ENCODE results near the gene PID1. TPM values are rescaled to one million over a fixed set of nuclear protein-coding genes. Genes with fewer than 3 reads are reported as not detected.

The PID1 gene, protein sequence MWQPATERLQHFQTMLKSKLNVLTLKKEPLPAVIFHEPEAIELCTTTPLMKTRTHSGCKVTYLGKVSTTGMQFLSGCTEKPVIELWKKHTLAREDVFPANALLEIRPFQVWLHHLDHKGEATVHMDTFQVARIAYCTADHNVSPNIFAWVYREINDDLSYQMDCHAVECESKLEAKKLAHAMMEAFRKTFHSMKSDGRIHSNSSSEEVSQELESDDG
- 10 to 100 TPM in 2 of 4 donors, 1 to 10 TPM in 2; 4.9 to 26.0 (median 14.6) TPM for polyA plus RNA-seq
- long read RNA-seq, donor 1: 0 reads
- long read RNA-seq, donor 2, partial matches to known transcripts: 0 of 2 reads
- long read RNA-seq, donor 2, other reads (novel, unspliced or antisense): 0 of 2 reads
- long read RNA-seq, donor 3, partial matches to known transcripts: 0 of 3 reads
- long read RNA-seq, donor 3, other reads (novel, unspliced or antisense): 0 of 3 reads
- long read RNA-seq, donor 4: 0 reads
- long read RNA-seq, donor 5, partial matches to known transcripts: 0 of 2 reads
- long read RNA-seq, donor 5, other reads (novel, unspliced or antisense): 0 of 2 reads
- long read RNA-seq, donor 6, partial matches to known transcripts: 0 of 3 reads
- long read RNA-seq, donor 6, other reads (novel, unspliced or antisense): 0 of 3 reads
- long read RNA-seq, donor 7: 0 reads
- long read RNA-seq, donor 8, partial matches to known transcripts: 0 of 1 reads
- long read RNA-seq, donor 8, other reads (novel, unspliced or antisense): 0 of 1 reads
- long read RNA-seq, donor 9: 0 reads
- long read RNA-seq, donor 10, transcript PID1-203 (3 exons, 2,533 nt): major isoform, 8 of 8 reads
- long read RNA-seq, donor 10, partial matches to known transcripts: 0 of 8 reads
- long read RNA-seq, donor 10, other reads (novel, unspliced or antisense): 0 of 8 reads

DNA sequence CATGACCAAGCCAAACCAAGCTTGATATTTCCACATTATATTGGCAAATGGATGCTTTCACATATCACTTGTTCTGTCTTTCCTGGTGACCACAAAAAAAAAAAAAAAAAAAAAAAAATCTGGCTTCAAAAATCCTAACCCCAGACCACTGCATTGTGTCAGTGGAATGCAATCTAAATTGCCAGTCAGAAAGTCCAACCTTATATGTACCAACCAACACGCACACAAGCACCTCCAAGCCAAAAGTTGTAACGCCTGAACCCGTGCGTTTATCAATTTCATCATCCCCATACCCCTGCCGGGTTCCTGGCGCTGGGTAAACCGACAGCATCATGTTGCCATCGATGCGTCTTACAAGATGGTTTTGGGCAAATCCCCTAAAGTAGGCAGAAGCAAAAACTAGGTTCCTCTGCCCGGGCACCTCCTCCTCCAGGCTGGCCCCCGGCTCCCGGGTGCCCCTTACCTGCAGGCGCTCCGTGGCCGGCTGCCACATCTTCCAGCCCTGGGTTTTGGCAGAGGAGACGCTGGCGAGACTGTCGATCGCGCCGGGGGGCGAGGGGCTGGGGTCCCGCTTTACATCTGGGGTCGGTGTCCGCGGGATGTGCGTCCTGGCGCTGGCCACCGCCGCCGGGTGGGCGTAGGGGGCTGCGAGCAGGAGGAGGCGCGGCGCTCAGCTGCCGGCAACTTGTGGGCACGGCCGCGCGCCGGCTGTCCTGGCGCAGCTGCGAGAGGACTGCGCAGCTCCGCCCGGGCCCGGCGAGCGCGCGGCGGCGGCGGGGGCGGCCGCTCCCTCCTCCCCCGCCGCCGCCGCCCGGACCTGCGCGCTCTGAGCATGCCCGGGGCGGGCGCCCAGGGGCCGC, at the start of gene PID1:
Gene PID1, minus strand, starts transcription at position 737 of the 860 bp plus-strand sequence. Its CDS starts 244 bp downstream, at position 493.
- H3K4me1 ChIP-seq (ENCODE audit: control insufficient read depth in 3 of 3, insufficient read depth in 2 of 3, low read depth in 1 of 3, low read length in 2 of 3): peaks cover 0 to 15% (median 0%) of the 10 kb centered on the region in 3 donors
- no peaks in the 10 kb centered on the region for H3K27me3 ChIP-seq (ENCODE audit: control insufficient read depth in 3 of 3, insufficient read depth in 3 of 3, low read length in 3 of 3)
- H3K27ac ChIP-seq (ENCODE audit: low read depth in 1 of 3, low read length in 2 of 3): peak within 1 kb of the TSS in 2 of 3 donors; percentile 15 to 75
- H3K9me3 ChIP-seq (ENCODE audit: control insufficient read depth in 2 of 2, insufficient read depth in 1 of 2, low read depth in 1 of 2, low read length in 1 of 2): no peaks in the 10 kb centered on the region
- peak within 1 kb of the TSS; percentile 64 to 76 (median 72) for H3K4me3 ChIP-seq (ENCODE audit: low read depth in 1 of 3, low read length in 3 of 3)
- peak; percentile 48 to 79 for DNase-seq
- WGBS, 3 donors: 2 to 5% (median 4%) methylated on average over 42 to 68 of the region's 68 CpGs
- FAIRE-seq: no peak
- no peaks in the 10 kb centered on the region for H3K36me3 ChIP-seq (ENCODE audit: control insufficient read depth in 3 of 3, insufficient read depth in 2 of 3, low read depth in 1 of 3, low read length in 3 of 3)

DNA sequence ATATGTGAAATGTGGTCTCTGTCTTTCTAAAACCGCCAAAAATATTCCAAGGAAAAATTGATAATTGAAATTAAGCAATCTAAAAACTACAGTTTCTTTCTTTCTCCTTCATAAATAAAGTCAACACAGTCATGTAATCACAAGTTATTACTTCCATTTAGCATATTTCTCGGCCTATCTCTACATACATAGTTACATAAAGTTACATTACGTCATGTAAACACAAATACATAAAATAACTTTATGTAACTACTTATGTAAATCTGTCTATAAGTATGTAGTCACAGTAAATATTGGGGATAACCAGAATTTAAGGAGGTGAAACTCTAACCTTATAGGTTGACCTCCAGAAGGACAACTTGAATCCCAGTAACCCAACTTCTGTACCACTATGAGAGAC, 48.5 kb upstream of the PID1 start:
- no peak for FAIRE-seq
- 81 to 86% (median 81%) methylated on average over 3 of the region's 3 CpGs for WGBS, 3 donors

DNA sequence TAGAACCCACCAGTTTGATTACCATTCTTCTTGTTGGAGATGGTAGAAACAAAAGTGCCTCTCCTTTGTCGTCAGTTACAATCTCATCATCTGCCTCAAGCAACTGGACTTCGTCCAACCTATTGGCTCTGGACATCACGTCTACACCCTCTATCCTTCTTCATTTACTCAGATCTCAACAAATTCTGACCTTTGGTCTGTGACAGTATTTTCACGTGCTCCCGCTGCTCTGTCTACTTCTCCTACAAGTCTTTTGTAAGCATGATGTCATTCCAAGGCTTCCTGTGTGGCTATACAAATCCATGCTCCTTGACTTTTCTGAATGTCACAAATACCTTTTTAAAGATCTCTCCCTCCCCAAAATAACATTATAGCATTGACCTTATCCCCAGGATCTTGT, 43.0 kb upstream of the PID1 start:
- Histone ChIP-seq H3K27me3 (ENCODE audit: control insufficient read depth in 3 of 3, insufficient read depth in 3 of 3, low read length in 3 of 3) (no peaks in the 10 kb centered on the region), H3K36me3 (ENCODE audit: control insufficient read depth in 3 of 3, insufficient read depth in 2 of 3, low read depth in 1 of 3, low read length in 3 of 3) (no peaks in the 10 kb centered on the region), H3K27ac (ENCODE audit: low read depth in 1 of 3, low read length in 2 of 3) (peak overlapping the region in 1 of 3 donors; percentile 66), H3K4me3 (ENCODE audit: low read depth in 1 of 3, low read length in 3 of 3) (no peak overlapping the region), H3K4me1 (ENCODE audit: control insufficient read depth in 3 of 3, insufficient read depth in 2 of 3, low read depth in 1 of 3, low read length in 2 of 3) (no peaks in the 10 kb centered on the region), H3K9me3 (ENCODE audit: control insufficient read depth in 2 of 2, insufficient read depth in 1 of 2, low read depth in 1 of 2, low read length in 1 of 2) (no peaks in the 10 kb centered on the region)
- FAIRE-seq (no peak), DNase-seq (no peak)
- 53 to 68% (median 59%) methylated on average over 5 of the region's 5 CpGs for WGBS, 3 donors

More for the DNA sequence above, 48.5 kb upstream of the PID1 start:
- H3K4me1 ChIP-seq (ENCODE audit: control insufficient read depth in 3 of 3, insufficient read depth in 2 of 3, low read depth in 1 of 3, low read length in 2 of 3): no peaks in the 10 kb centered on the region
- H3K27me3 ChIP-seq (ENCODE audit: control insufficient read depth in 3 of 3, insufficient read depth in 3 of 3, low read length in 3 of 3): no peaks in the 10 kb centered on the region
- no peak for DNase-seq
- H3K36me3 ChIP-seq (ENCODE audit: control insufficient read depth in 3 of 3, insufficient read depth in 2 of 3, low read depth in 1 of 3, low read length in 3 of 3): no peaks in the 10 kb centered on the region
- H3K27ac ChIP-seq (ENCODE audit: low read depth in 1 of 3, low read length in 2 of 3): no peak overlapping the region
- H3K9me3 ChIP-seq (ENCODE audit: control insufficient read depth in 2 of 2, insufficient read depth in 1 of 2, low read depth in 1 of 2, low read length in 1 of 2): no peaks in the 10 kb centered on the region
- no peak overlapping the region for H3K4me3 ChIP-seq (ENCODE audit: low read depth in 1 of 3, low read length in 3 of 3)

DNA sequence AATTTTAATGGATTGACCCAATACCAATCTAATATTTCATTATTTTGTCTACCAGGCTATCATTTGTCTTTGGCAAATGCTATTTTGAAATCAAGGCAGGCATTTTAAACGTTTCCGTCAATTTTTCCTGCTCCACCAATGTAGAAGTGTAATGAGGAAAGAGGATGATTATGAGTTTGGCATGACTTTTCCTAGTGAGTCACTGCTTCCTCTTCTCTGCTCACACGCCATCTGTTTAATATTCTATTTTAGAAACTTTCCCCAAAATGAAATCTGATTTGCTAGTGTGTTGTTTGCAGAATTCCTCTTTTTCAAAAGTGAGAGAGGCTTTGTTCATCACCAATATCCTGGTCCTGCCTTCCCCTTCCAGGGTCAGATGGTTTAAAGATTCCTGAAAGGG, 42.5 kb upstream of the PID1 start:
- 58 to 81% (median 75%) methylated on average over 3 of the region's 3 CpGs for WGBS, 3 donors
- no peaks in the 10 kb centered on the region for H3K4me1 ChIP-seq (ENCODE audit: control insufficient read depth in 3 of 3, insufficient read depth in 2 of 3, low read depth in 1 of 3, low read length in 2 of 3)
- no peaks in the 10 kb centered on the region for H3K27me3 ChIP-seq (ENCODE audit: control insufficient read depth in 3 of 3, insufficient read depth in 3 of 3, low read length in 3 of 3)
- no peak overlapping the region for H3K4me3 ChIP-seq (ENCODE audit: low read depth in 1 of 3, low read length in 3 of 3)
- H3K27ac ChIP-seq (ENCODE audit: low read depth in 1 of 3, low read length in 2 of 3): peak overlapping the region in 1 of 3 donors; percentile 66
- FAIRE-seq: no peak
- no peaks in the 10 kb centered on the region for H3K36me3 ChIP-seq (ENCODE audit: control insufficient read depth in 3 of 3, insufficient read depth in 2 of 3, low read depth in 1 of 3, low read length in 3 of 3)
- DNase-seq: no peak
- H3K9me3 ChIP-seq (ENCODE audit: control insufficient read depth in 2 of 2, insufficient read depth in 1 of 2, low read depth in 1 of 2, low read length in 1 of 2): no peaks in the 10 kb centered on the region

DNA sequence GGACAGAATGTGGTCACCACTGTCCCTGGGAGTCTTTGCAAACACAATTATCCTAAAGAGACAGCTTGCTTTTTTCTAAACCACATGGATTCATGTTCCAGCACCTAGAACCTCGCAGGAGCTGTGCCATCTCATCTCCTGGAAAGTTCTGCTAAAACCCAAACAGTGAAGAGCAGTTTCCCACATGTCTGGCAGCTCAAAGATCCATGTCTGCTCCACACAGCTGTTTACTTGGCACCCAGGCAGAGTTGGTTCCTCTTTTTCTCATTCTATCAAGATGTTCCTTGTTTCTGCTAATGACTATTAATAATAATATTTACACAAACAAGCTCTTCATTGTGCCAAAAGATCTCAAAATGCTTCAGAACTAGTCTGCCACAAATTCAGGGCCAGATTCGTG, 30.1 kb upstream of the PID1 start:
- H3K4me1 ChIP-seq (ENCODE audit: control insufficient read depth in 3 of 3, insufficient read depth in 2 of 3, low read depth in 1 of 3, low read length in 2 of 3): no peaks in the 10 kb centered on the region

DNA sequence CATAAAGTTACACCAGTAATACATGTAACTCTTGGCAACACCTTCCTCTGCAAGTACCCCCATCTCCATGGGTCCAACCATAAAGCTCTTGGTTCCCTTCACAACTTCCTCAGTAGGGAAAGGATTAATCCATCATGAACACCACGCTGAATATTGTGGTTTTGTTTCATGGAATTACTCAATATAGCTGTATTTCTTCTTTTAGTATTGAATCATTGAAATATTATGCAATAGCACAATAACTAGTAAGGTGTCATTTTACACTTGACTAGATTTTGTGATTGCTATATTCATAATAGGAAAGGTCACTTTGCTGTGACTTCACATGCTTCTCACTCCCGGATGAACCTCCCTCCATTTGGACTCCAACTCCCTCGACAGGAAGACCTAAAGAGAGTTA, 29.7 kb upstream of the PID1 start:
- no peak for FAIRE-seq
- peak overlapping the region in 1 of 3 donors; percentile 18 for H3K27ac ChIP-seq (ENCODE audit: low read depth in 1 of 3, low read length in 2 of 3)

More for the DNA sequence above, 30.1 kb upstream of the PID1 start:
- DNase-seq (no peak), FAIRE-seq (no peak)
- Histone ChIP-seq H3K36me3 (ENCODE audit: control insufficient read depth in 3 of 3, insufficient read depth in 2 of 3, low read depth in 1 of 3, low read length in 3 of 3) (no peaks in the 10 kb centered on the region), H3K9me3 (ENCODE audit: control insufficient read depth in 2 of 2, insufficient read depth in 1 of 2, low read depth in 1 of 2, low read length in 1 of 2) (no peaks in the 10 kb centered on the region), H3K27ac (ENCODE audit: low read depth in 1 of 3, low read length in 2 of 3) (peak overlapping the region in 1 of 3 donors; percentile 18), H3K4me3 (ENCODE audit: low read depth in 1 of 3, low read length in 3 of 3) (no peak overlapping the region), H3K27me3 (ENCODE audit: control insufficient read depth in 3 of 3, insufficient read depth in 3 of 3, low read length in 3 of 3) (no peaks in the 10 kb centered on the region)
- WGBS, 3 donors: 29 to 36% (median 31%) methylated on average over 2 of the region's 2 CpGs

DNA sequence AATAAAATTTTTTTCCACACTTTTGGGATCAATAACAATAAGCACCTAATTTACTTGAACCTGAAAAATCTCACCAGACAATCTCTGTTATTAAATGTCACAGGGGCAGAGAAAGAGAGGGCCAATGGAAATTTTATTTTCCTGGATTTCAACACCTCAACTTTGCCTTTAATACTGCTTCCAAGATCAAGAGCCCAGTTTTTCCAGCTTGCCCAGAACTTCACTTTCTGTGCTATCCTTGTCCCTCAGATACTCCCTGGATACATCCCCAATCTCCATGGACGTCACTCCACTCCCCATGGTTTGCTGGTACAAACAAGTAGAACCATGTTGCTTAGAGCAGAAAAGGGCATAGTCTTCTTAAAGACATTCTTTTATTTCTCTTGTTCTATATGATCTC, 29.3 kb upstream of the PID1 start:
- no peak for FAIRE-seq
- Histone ChIP-seq H3K36me3 (ENCODE audit: control insufficient read depth in 3 of 3, insufficient read depth in 2 of 3, low read depth in 1 of 3, low read length in 3 of 3) (no peaks in the 10 kb centered on the region), H3K9me3 (ENCODE audit: control insufficient read depth in 2 of 2, insufficient read depth in 1 of 2, low read depth in 1 of 2, low read length in 1 of 2) (no peaks in the 10 kb centered on the region), H3K4me3 (ENCODE audit: low read depth in 1 of 3, low read length in 3 of 3) (no peak overlapping the region), H3K27ac (ENCODE audit: low read depth in 1 of 3, low read length in 2 of 3) (peak overlapping the region in 1 of 3 donors; percentile 37), H3K27me3 (ENCODE audit: control insufficient read depth in 3 of 3, insufficient read depth in 3 of 3, low read length in 3 of 3) (no peaks in the 10 kb centered on the region), H3K4me1 (ENCODE audit: control insufficient read depth in 3 of 3, insufficient read depth in 2 of 3, low read depth in 1 of 3, low read length in 2 of 3) (no peaks in the 10 kb centered on the region)
- no peak for DNase-seq
- 41 to 52% (median 50%) methylated on average over 1 of the region's 1 CpG for WGBS, 3 donors

More for the DNA sequence above, 29.7 kb upstream of the PID1 start:
- WGBS, 3 donors: 51 to 66% (median 54%) methylated on average over 3 of the region's 3 CpGs
- DNase-seq: no peak
- Histone ChIP-seq H3K9me3 (ENCODE audit: control insufficient read depth in 2 of 2, insufficient read depth in 1 of 2, low read depth in 1 of 2, low read length in 1 of 2) (no peaks in the 10 kb centered on the region), H3K4me1 (ENCODE audit: control insufficient read depth in 3 of 3, insufficient read depth in 2 of 3, low read depth in 1 of 3, low read length in 2 of 3) (no peaks in the 10 kb centered on the region), H3K4me3 (ENCODE audit: low read depth in 1 of 3, low read length in 3 of 3) (no peak overlapping the region), H3K36me3 (ENCODE audit: control insufficient read depth in 3 of 3, insufficient read depth in 2 of 3, low read depth in 1 of 3, low read length in 3 of 3) (no peaks in the 10 kb centered on the region), H3K27me3 (ENCODE audit: control insufficient read depth in 3 of 3, insufficient read depth in 3 of 3, low read length in 3 of 3) (no peaks in the 10 kb centered on the region)

DNA sequence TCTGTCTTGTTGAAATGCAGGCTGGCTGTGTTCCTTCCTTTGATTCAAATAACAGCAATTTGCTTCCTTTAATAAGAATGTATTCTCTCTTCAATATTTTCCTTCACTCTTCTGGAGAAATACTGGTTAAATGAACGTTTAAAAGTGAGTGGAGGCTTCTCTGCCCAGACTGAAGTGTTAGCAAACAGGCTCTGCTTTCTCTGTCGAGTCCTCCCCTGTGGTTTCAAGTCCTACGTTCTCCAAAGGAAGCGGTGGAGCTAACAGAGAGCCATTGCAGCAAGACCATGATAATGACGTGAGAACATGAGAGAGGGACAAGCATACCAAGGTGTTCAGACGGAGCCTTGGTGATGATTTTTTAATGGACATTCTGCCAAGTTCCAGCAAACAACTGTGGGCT, 26.2 kb upstream of the PID1 start:
- peak in 1 of 2 donors; percentile 3 for DNase-seq
- Histone ChIP-seq H3K4me1 (ENCODE audit: control insufficient read depth in 3 of 3, insufficient read depth in 2 of 3, low read depth in 1 of 3, low read length in 2 of 3) (no peaks in the 10 kb centered on the region), H3K4me3 (ENCODE audit: low read depth in 1 of 3, low read length in 3 of 3) (no peak overlapping the region), H3K27me3 (ENCODE audit: control insufficient read depth in 3 of 3, insufficient read depth in 3 of 3, low read length in 3 of 3) (no peaks in the 10 kb centered on the region), H3K9me3 (ENCODE audit: control insufficient read depth in 2 of 2, insufficient read depth in 1 of 2, low read depth in 1 of 2, low read length in 1 of 2) (no peaks in the 10 kb centered on the region), H3K36me3 (ENCODE audit: control insufficient read depth in 3 of 3, insufficient read depth in 2 of 3, low read depth in 1 of 3, low read length in 3 of 3) (no peaks in the 10 kb centered on the region), H3K27ac (ENCODE audit: low read depth in 1 of 3, low read length in 2 of 3) (no peak overlapping the region)
- 41 to 51% (median 44%) methylated on average over 6 of the region's 6 CpGs for WGBS, 3 donors
- no peak for FAIRE-seq
